Activated CD8-positive, alpha-beta T cell treated with anti-CD3 and anti-CD28 coated beads for 36 hours (primary cell): ENCODE results near the gene ZFR. TPM values are rescaled to one million over a fixed set of nuclear protein-coding genes. Genes with fewer than 3 reads are reported as not detected.
"Not testable (repeated sequence)": the region's sequence is repeated elsewhere in the genome, so short reads cannot be mapped to it uniquely, and the experiment has no call there.

Source experiments
- ATAC-seq: fragments of 200-7000 bp; cut with Tn5 transposase; one replicate; pipeline ENCODE4 v1.10.0; 2021; ENCODE audit warnings: mild to moderate bottlenecking, moderate library complexity
- CTCF ChIA-PET: fragments of 350-600 bp; sonication (Branson Sonifier 250); formaldehyde crosslinking; loops from one replicate; lab custom pipeline; 2021; ENCODE audit warnings: antibody characterized with exemption; lab: Charles Lee
- POLR2A ChIA-PET: fragments of 350-600 bp; sonication (Branson Sonifier 250); formaldehyde crosslinking; loops from one replicate; lab custom pipeline; 2021; ENCODE audit warnings: antibody characterized with exemption; lab: Charles Lee
- DNase-seq: peaks from one replicate; pipeline ENCODE4 v3.0.0-alpha.2; 2020
- H3K27ac Mint-ChIP-seq: one replicate; pipeline ENCODE4 v1.8.0; 2021; ENCODE audit warnings: mild to moderate bottlenecking, mixed read lengths
- H3K27me3 Mint-ChIP-seq: one replicate; pipeline ENCODE4 v1.8.0; 2021; ENCODE audit warnings: mixed read lengths
- H3K36me3 Mint-ChIP-seq: one replicate; pipeline ENCODE4 v1.8.0; 2021; ENCODE audit warnings: low read depth, mixed read lengths
- H3K4me1 Mint-ChIP-seq: one replicate; pipeline ENCODE4 v1.8.0; 2021; ENCODE audit warnings: low read depth, mixed read lengths
- H3K4me3 Mint-ChIP-seq: one replicate; pipeline ENCODE4 v1.8.0; 2021; ENCODE audit warnings: mild to moderate bottlenecking, moderate library complexity, mixed read lengths
- H3K9me3 Mint-ChIP-seq: one replicate; pipeline ENCODE4 v1.8.0; 2021; ENCODE audit warnings: mixed read lengths
- intact Hi-C: fragments of 100-400 bp; cut with micrococcal nuclease; formaldehyde crosslinking; loops from one replicate; pipeline ENCODE4 v1.10.0; 2022
- total RNA-seq, 2 experiments: library from RNA; stranded (reverse); gene quantifications; one replicate each; pipeline ENCODE4 v1.2.3, GENCODE V29; 2021
- TF ChIP-seq, protein P1 (sequence below): fragments of 200-600 bp; IDR thresholded peaks from one replicate; pipeline ENCODE4 v1.8.0; 2022; ENCODE audit warnings: antibody characterized with exemption, mild to moderate bottlenecking

Gene ZFR
- total RNA-seq, 2 experiments from 2014 or later = 56.8 to 59.2 TPM

DNA sequence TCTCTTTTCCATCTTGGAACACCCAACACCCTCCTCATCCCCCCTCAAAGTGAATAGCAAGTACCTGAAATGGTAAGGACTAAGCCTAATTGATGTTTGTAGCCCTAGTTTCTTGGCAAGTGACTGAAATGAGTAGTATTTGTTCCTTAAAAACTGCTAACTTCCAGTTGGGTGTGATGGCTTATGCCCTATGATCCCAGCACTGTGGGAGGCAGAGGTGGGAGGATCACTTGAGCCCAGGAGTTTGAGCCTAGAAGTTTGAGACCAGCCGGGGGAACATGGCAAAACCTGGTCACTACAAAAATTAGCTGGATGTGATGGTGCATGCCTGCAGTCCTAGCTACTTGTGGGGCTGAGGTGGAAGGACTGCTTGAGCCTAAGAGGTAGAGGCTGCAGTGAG is 44.1 kb downstream of the ZFR start:
- TF ChIP-seq, protein P1, sequence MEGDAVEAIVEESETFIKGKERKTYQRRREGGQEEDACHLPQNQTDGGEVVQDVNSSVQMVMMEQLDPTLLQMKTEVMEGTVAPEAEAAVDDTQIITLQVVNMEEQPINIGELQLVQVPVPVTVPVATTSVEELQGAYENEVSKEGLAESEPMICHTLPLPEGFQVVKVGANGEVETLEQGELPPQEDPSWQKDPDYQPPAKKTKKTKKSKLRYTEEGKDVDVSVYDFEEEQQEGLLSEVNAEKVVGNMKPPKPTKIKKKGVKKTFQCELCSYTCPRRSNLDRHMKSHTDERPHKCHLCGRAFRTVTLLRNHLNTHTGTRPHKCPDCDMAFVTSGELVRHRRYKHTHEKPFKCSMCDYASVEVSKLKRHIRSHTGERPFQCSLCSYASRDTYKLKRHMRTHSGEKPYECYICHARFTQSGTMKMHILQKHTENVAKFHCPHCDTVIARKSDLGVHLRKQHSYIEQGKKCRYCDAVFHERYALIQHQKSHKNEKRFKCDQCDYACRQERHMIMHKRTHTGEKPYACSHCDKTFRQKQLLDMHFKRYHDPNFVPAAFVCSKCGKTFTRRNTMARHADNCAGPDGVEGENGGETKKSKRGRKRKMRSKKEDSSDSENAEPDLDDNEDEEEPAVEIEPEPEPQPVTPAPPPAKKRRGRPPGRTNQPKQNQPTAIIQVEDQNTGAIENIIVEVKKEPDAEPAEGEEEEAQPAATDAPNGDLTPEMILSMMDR = no peak
- ATAC-seq (no peak), DNase-seq (no peak)
- ChIA-PET POLR2A (no interaction called here), CTCF (interaction anchor here (0.6 to 0.9 kb wide), 2 partner anchors 168 to 214 kb away, joined by 3 read pairs; no protein-coding TSS in a partner anchor)
- no peak overlapping the region for H3K4me3 Mint-ChIP-seq
- no peaks in the 10 kb centered on the region for H3K27me3 Mint-ChIP-seq
- intact Hi-C loops = no loop called here
- H3K36me3 Mint-ChIP-seq = peaks cover 43% of the 10 kb centered on the region
- no peaks in the 10 kb centered on the region for H3K9me3 Mint-ChIP-seq
- no peaks in the 10 kb centered on the region for H3K4me1 Mint-ChIP-seq
- H3K27ac Mint-ChIP-seq = peak overlapping the region; percentile 69

DNA sequence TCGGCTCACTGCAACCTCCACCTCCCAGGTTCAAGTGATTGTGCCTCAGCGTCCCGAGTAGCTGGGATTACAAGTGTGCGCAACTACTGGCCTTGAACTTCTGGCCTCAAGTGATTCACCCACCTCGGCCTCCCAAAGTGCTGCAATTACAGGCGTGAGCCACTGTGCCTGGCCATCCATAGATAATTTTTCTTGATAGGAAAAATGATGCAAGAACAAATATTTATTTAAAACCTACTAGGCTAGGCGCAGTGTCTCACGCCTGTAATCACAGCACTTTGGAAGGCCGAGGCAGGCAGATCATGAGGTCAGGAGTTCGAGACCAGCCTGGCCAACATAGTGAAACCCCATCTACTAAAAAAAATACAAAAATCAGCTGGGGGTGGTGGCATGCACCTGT is 45.8 kb downstream of the ZFR start:
- CTCF ChIA-PET = interaction anchor here (1.1 to 1.7 kb wide), 3 partner anchors 15 to 70 kb away, joined by 3 to 5 read pairs (median 5); no protein-coding TSS in a partner anchor
- ATAC-seq, intact Hi-C loops, H3K4me3 Mint-ChIP-seq, H3K27ac Mint-ChIP-seq, POLR2A ChIA-PET, H3K27me3 Mint-ChIP-seq, H3K4me1 Mint-ChIP-seq, H3K9me3 Mint-ChIP-seq, DNase-seq: not testable (repeated sequence)
- peaks cover 45% of the 10 kb centered on the region for H3K36me3 Mint-ChIP-seq

DNA sequence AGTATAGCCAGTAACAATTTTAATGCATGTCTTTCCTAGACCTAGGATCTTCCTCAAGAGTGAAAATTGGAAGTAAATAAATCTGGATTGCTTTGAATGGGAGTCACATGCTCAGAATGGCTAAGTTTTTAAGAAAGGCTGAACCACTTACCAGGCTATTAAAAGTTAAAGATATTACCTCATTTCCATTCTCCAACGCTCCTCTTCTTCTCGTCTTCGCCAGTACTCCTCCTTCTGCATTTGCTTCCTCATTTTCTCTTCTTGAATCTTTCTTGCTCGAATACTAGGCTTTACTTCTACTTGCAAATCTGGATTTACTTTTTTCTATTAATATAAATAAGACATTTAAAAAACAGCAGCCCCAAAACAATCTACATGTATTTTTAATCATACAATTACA is 49.6 kb downstream of the ZFR start:
- ChIA-PET POLR2A (interaction anchor here (1.2 kb wide), 1 partner anchor 13 kb away, joined by 3 read pairs; no protein-coding TSS in a partner anchor), CTCF (no interaction called here)
- Mint-ChIP-seq H3K27me3 (no peaks in the 10 kb centered on the region), H3K36me3 (peaks cover 41% of the 10 kb centered on the region), H3K4me1 (no peaks in the 10 kb centered on the region), H3K27ac (no peak overlapping the region), H3K4me3 (no peak overlapping the region), H3K9me3 (no peaks in the 10 kb centered on the region)
- DNase-seq (no peak), ATAC-seq (no peak)
- TF ChIP-seq, protein P1 = no peak
- intact Hi-C loops = loop anchor here (1.0 kb wide), 1 partner anchor 12 kb away; no protein-coding TSS in a partner anchor

DNA sequence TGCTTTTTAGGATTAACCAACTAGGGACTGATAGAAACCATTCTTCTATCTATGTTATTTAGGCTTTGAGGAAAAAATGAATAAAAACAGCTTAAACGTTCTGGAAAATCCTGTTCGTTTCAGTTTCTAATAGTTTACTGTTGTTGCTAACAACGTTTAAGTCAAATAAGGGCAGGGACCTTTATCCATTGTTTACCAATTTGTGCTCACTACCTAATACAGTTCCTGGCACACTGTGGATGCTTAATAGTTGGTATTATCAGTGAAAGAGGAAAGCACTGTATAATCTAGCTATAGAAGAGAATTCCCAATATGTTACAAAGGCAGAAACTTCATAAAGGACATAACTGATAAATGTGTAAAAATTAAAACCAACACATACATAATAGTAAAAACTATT is 52.5 kb downstream of the ZFR start:
- H3K4me3 Mint-ChIP-seq = no peak overlapping the region
- DNase-seq (no peak), ATAC-seq (no peak)
- peaks cover 2% of the 10 kb centered on the region for H3K4me1 Mint-ChIP-seq
- intact Hi-C loops = no loop called here
- no peaks in the 10 kb centered on the region for H3K9me3 Mint-ChIP-seq
- no peak overlapping the region for H3K27ac Mint-ChIP-seq
- H3K27me3 Mint-ChIP-seq = no peaks in the 10 kb centered on the region
- TF ChIP-seq, protein P1 = no peak
- peaks cover 49% of the 10 kb centered on the region for H3K36me3 Mint-ChIP-seq
- POLR2A ChIA-PET = no interaction called here
- CTCF ChIA-PET = interaction anchor here (1.7 kb wide), 1 partner anchor 160 kb away, joined by 5 read pairs; no protein-coding TSS in a partner anchor

DNA sequence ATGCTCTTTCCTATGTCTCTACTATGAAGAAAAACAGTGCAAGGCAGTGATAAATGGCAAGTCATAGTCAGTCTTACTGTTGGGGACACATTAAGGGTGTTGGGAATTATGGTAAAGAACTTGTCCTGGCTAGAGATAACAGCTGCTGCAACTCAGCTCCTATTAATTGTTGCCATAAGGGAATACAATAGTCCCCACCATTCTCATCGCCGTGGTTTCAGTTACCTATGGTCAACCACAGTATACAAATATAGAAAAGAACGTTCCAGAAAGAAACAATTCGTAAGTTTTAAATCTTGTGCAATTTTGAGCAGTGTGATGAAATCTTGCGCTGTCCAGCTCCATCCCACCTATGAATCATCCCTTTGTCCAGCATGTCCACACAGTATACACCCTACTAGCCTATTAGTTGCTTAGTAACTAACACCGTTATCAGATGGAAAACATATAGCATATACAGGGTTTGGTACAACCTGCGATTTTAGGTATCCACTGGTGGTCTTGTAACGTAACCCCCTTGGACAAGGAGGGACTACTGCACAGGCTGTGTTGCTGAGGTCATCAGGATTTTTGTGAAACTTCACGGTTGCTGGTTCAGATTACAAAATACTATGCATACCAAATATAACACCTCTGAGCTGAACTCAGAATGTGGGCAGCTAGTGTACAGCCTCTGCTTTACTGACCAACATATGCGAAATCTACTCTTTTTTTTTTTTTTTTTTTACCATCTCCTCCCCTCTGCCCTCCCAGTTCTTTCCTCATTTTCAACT is 53.5 kb downstream of the ZFR start:
- intact Hi-C loops = no loop called here
- ChIA-PET CTCF (interaction anchor here (0.9 to 1.7 kb wide), 2 partner anchors 23 to 159 kb away, joined by 4 to 5 read pairs; no protein-coding TSS in a partner anchor), POLR2A (no interaction called here)
- Mint-ChIP-seq H3K36me3 (peaks cover 48% of the 10 kb centered on the region), H3K4me3 (no peak overlapping the region), H3K27me3 (no peaks in the 10 kb centered on the region), H3K4me1 (peaks cover 2% of the 10 kb centered on the region), H3K9me3 (no peaks in the 10 kb centered on the region), H3K27ac (peak overlapping the region; percentile 40)
- TF ChIP-seq, protein P1 = no peak
- no peak for DNase-seq
- no peak for ATAC-seq
